NCI-H146 (cell line): Measurements from ENCODE around the gene TSEN2.
"Not testable (repeated sequence)": the region's sequence is repeated elsewhere in the genome, so short reads cannot be mapped to it uniquely, and the experiment has no call there.

Source experiments
- DNase-seq: peaks from one replicate; lab custom pipeline; 2025; lab: John Stamatoyannopoulos, UW

Gene TSEN2

GRCh38 chr3:12452361-12453330, 31.6 kb upstream of the TSEN2 start:
- no peak for DNase-seq

- DNase-seq: peak; percentile 75
These were observed 30.0 kb upstream of the TSEN2 start for GRCh38 chr3:12454076-12454815.

- no peak for DNase-seq
These were observed 29.5 kb upstream of the TSEN2 start for GRCh38 chr3:12454816-12455121.

GRCh38 chr3:12455740-12456139, 28.5 kb upstream of the TSEN2 start:
- DNase-seq: no peak

- no peak for DNase-seq
These were observed 27.8 kb upstream of the TSEN2 start for GRCh38 chr3:12456441-12456840.

GRCh38 chr3:12457380-12457779, 26.9 kb upstream of the TSEN2 start:
- not testable (repeated sequence) for DNase-seq

GRCh38 chr3:12458901-12459300, 25.4 kb upstream of the TSEN2 start:
- DNase-seq: no peak

- DNase-seq: no peak
These were observed 24.2 kb upstream of the TSEN2 start for GRCh38 chr3:12460127-12460526.

- DNase-seq: no peak
These were observed 23.1 kb upstream of the TSEN2 start for GRCh38 chr3:12461097-12461649.

GRCh38 chr3:12462159-12462947, 21.9 kb upstream of the TSEN2 start:
- peak; percentile 2 for DNase-seq

GRCh38 chr3:12463686-12464085, 20.6 kb upstream of the TSEN2 start:
- DNase-seq: no peak

- DNase-seq: no peak
These were observed 20.1 kb upstream of the TSEN2 start for GRCh38 chr3:12464181-12464580.

- DNase-seq: no peak
These were observed 19.0 kb upstream of the TSEN2 start for GRCh38 chr3:12465151-12465835.

- DNase-seq: no peak
These were observed 18.4 kb upstream of the TSEN2 start for GRCh38 chr3:12465836-12466225.

GRCh38 chr3:12467746-12468145, 16.5 kb upstream of the TSEN2 start:
- DNase-seq: peak; percentile 54

GRCh38 chr3:12468276-12468675, 16.0 kb upstream of the TSEN2 start:
- no peak for DNase-seq

- no peak for DNase-seq
These were observed 15.5 kb upstream of the TSEN2 start for GRCh38 chr3:12468757-12469156.

- not testable (repeated sequence) for DNase-seq
These were observed 15.1 kb upstream of the TSEN2 start for GRCh38 chr3:12469222-12469621.

GRCh38 chr3:12470111-12470510, 14.2 kb upstream of the TSEN2 start:
- DNase-seq: no peak

- DNase-seq: no peak
These were observed 13.6 kb upstream of the TSEN2 start for GRCh38 chr3:12470680-12471079.

GRCh38 chr3:12471241-12471640, 13.0 kb upstream of the TSEN2 start:
- peak; percentile 6 for DNase-seq
